GM19467 (cell line): ENCODE results near the gene ACR.

Experiments used
- ATAC-seq: cut with Tn5 transposase; IDR thresholded peaks from one replicate; pipeline ENCODE4 v1.9.1; 2021; ENCODE audit warnings: mild to moderate bottlenecking, moderate library complexity; ENCODE audit not compliant: unreplicated experiment

ACR gene

GRCh38 chr22:50737728-50738648, at the start of gene ACR:
Gene ACR, plus strand, starts transcription at chr22:50738204. Its CDS starts 32 bp downstream, at chr22:50738236.
- ATAC-seq, result no peak

GRCh38 chr22:50688448-50688847, 49.6 kb upstream of the ACR start:
- no peak for ATAC-seq

GRCh38 chr22:50691521-50691920, 46.5 kb upstream of the ACR start:
- no peak for ATAC-seq

DNA sequence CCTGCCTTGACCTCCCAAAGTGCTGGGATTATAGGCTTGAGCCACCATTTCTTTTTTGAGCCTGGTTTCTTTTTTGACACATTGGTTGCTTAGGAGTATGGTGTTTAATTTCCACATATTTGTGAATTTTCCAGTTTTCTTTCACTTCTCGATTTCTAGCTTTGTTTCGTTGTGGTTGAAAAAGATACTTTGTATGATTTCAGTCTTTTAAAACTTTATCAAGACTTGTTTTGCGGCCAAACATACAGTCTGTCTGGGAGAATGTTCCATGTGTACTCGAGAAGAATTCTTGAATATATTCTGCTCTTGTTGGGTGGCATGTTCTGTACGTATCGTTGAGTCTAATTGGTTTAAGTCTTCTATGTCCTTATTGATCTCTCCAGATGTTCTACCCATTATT, 44.5 kb upstream of the ACR start:
- no peak for ATAC-seq

- no peak for ATAC-seq
Observed at GRCh38 chr22:50694099-50694605, 43.9 kb upstream of the ACR start.

- ATAC-seq, result no peak
Observed at GRCh38 chr22:50694766-50695420, 43.1 kb upstream of the ACR start.

- no peak for ATAC-seq
Observed at GRCh38 chr22:50695421-50696250, 42.4 kb upstream of the ACR start.

DNA sequence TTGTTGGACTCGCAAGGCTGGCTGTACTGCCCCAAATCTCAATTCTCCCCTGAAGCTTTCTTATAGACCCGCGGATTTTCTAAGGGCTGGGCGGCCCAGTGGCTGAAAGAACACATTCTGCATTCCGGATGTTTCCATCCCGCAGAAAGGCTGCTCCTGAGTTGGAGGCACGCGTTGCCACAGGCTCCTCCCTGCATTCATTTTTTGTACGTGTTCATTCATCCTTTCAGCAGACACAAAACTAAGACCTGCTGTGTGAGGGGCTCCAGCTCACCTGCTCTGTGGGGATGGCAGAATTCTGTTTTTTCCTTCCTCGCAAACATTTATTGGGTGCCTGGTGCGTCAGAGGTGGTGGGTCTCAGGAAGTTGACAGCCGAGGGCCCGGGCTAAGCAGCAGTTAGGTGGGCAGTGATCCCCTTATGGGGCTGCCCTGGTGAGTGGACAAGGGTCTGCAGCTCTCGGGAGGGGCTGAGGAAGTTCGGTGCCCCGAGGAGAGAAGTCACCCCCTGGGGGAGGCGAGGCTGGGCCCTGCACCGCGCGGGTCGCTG, 41.7 kb upstream of the ACR start:
- no peak for ATAC-seq

DNA sequence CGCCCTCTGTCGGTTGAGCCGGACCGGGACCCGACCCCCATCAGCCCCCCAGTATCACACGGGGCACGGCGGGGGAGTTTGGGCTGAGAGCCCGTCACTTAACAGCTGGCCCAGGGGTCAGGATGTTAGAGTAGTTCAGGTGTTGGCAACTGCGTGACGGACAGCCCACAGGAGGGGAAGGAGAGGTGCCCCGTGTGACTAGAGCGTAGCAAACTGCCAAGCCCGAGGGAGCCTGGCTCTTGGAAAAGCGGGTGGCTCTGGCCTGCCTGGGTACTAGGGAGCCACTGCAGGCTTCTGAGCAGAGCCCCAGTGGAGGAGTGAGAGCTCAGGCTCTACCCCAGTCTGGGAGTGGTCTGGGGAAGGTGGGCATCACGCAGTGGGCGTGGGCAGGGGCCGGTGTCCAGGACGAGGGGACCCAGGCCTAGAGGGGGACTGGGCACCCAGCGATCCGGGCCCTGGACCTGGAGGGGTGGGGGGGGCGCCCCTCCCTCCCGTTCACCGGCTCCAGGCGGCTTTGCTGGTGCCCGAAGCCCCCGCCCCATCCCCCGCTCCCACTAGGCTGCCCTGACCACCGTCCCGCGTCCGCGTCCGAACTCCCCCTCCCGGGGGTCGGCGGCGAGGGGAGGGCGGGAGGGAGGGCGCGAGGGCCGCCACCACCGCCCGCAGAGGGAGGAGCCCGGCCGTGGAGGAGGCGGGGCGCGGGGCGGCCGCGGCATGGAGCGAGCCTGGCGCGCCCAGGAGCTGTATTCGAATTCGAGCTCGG, 41.0 kb upstream of the ACR start:
- ATAC-seq, result no peak

DNA sequence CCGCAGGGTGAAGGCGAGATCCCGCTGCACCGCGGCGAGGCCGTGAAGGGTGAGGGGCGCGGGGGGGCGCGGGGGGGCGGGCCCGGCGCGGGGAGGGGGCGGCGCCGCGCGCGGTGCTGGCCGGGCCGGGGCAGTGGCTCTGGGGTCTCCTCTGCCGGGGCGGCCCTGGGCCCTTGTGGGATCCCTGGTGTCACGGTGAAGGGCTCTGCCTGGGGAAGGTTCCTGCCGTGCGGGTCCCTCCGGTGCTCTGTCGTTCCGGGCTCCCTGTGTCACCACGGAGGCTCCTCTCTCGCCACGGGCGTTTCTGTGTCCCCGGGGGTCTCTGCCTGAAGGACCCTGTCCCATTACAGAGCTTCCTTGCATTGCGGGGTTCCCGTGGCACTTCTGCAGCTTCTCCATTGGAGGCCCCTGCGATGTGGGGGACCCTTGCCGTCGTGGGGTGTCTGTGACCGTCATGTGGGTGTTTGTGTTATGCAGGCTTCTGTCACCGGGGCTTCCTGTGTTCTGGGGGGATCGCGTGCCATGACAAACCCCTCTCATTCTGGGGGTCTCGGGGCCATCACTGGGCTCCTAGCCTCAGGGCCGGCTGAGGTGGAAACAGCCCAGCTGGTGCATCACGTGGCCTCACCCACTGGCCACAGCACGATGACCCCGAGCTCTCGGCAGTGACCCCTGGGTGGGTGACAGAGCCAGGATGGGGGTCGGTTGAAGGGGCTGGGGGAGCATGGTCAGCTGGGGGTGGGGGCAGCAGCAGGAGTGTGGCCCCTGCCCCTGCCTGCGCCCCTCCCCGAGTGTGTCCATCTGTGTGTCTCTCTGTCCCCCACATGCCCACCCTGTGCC, 40.1 kb upstream of the ACR start:
- no peak for ATAC-seq

GRCh38 chr22:50698546-50698945, 39.5 kb upstream of the ACR start:
- ATAC-seq, result no peak

GRCh38 chr22:50699001-50699755, 38.8 kb upstream of the ACR start:
- ATAC-seq, result no peak

- ATAC-seq, result no peak
Observed at GRCh38 chr22:50699756-50700386, 38.1 kb upstream of the ACR start.

GRCh38 chr22:50700387-50701075, 37.5 kb upstream of the ACR start:
- ATAC-seq, result no peak

GRCh38 chr22:50701076-50701419, 37.0 kb upstream of the ACR start:
- ATAC-seq, result no peak

GRCh38 chr22:50701428-50702154, 36.4 kb upstream of the ACR start:
- ATAC-seq, result no peak

GRCh38 chr22:50702261-50702671, 35.7 kb upstream of the ACR start:
- ATAC-seq, result no peak
